IPS-20b (cell line): ENCODE results near the gene PON3.

Experiments
- H3K27ac ChIP-seq: one replicate; pipeline ENCODE4 v1.5.1; 2013; ENCODE audit warnings: low read length
- H3K27me3 ChIP-seq: 2 replicates; pipeline ENCODE4 v1.6.1; 2013; ENCODE audit warnings: mild to moderate bottlenecking, low read length, inconsistent platforms; ENCODE audit not compliant: insufficient read depth
- H3K36me3 ChIP-seq: 2 replicates; pipeline ENCODE4 v1.6.1; 2013; ENCODE audit warnings: low read depth, mild to moderate bottlenecking, inconsistent platforms, low read length, moderate library complexity; ENCODE audit not compliant: insufficient read depth
- H3K4me1 ChIP-seq: 2 replicates; pipeline ENCODE4 v1.6.1; 2013; ENCODE audit warnings: mild to moderate bottlenecking, control low read depth, inconsistent platforms, low read length, moderate library complexity; ENCODE audit not compliant: insufficient read depth
- H3K4me3 ChIP-seq: 2 replicates; pipeline ENCODE4 v1.5.1; 2013; ENCODE audit warnings: mild to moderate bottlenecking, low read length, inconsistent platforms
- H3K9ac ChIP-seq: 2 replicates; pipeline ENCODE4 v1.6.1; 2013; ENCODE audit warnings: low read depth, mild to moderate bottlenecking, inconsistent platforms, low read length, moderate library complexity
- H3K9me3 ChIP-seq: 2 replicates; pipeline ENCODE4 v1.6.1; 2013; ENCODE audit warnings: mild to moderate bottlenecking, low read depth, low read length, inconsistent platforms; ENCODE audit not compliant: insufficient read depth

PON3 gene

GRCh38 chr7:95335093-95335492, 61.1 kb downstream of the PON3 start:
- H3K27me3 ChIP-seq = no peaks in the 10 kb centered on the region
- peaks cover 10% of the 10 kb centered on the region; the same call in 1 of the 2 replicates for H3K4me1 ChIP-seq
- H3K4me3 ChIP-seq = no peak overlapping the region
- no peak overlapping the region for H3K27ac ChIP-seq
- no peak overlapping the region for H3K9ac ChIP-seq
- no peaks in the 10 kb centered on the region for H3K9me3 ChIP-seq
- H3K36me3 ChIP-seq = no peaks in the 10 kb centered on the region

- Histone ChIP-seq H3K9me3 (no peaks in the 10 kb centered on the region), H3K4me1 (peaks cover 10% of the 10 kb centered on the region; the same call in 1 of the 2 replicates), H3K27ac (no peak overlapping the region), H3K27me3 (no peaks in the 10 kb centered on the region), H3K36me3 (no peaks in the 10 kb centered on the region), H3K9ac (no peak overlapping the region), H3K4me3 (no peak overlapping the region)
Observed at GRCh38 chr7:95334447-95334846, 61.7 kb downstream of the PON3 start.

GRCh38 chr7:95330961-95331337, 65.2 kb downstream of the PON3 start:
- Histone ChIP-seq H3K9ac (no peak overlapping the region), H3K27ac (no peak overlapping the region), H3K27me3 (no peaks in the 10 kb centered on the region), H3K4me1 (peaks cover 10% of the 10 kb centered on the region; the same call in 1 of the 2 replicates), H3K9me3 (no peaks in the 10 kb centered on the region), H3K36me3 (no peaks in the 10 kb centered on the region), H3K4me3 (no peak overlapping the region)

GRCh38 chr7:95330204-95330960, 65.8 kb downstream of the PON3 start:
- Histone ChIP-seq H3K27ac (no peak overlapping the region), H3K4me3 (no peak overlapping the region), H3K36me3 (no peaks in the 10 kb centered on the region)

GRCh38 chr7:95327356-95327755, 68.8 kb downstream of the PON3 start:
- peaks cover 13% of the 10 kb centered on the region; the same call in 1 of the 2 replicates for H3K4me1 ChIP-seq
- peaks cover 25% of the 10 kb centered on the region for H3K27me3 ChIP-seq
- H3K36me3 ChIP-seq = no peaks in the 10 kb centered on the region
- H3K9me3 ChIP-seq = no peaks in the 10 kb centered on the region
- no peak overlapping the region for H3K9ac ChIP-seq
- no peak overlapping the region for H3K4me3 ChIP-seq
- no peak overlapping the region for H3K27ac ChIP-seq

More at GRCh38 chr7:95330204-95330960, 65.8 kb downstream of the PON3 start:
- H3K27me3 ChIP-seq = peaks cover 5% of the 10 kb centered on the region; the same call in 1 of the 2 replicates
- H3K4me1 ChIP-seq = peaks cover 10% of the 10 kb centered on the region; the same call in 1 of the 2 replicates
- H3K9ac ChIP-seq = no peak overlapping the region
- no peaks in the 10 kb centered on the region for H3K9me3 ChIP-seq

GRCh38 chr7:95324431-95324830, 71.7 kb downstream of the PON3 start, which contains the start of gene PON1:
PON1 (minus strand) TSS chr7:95324532; CDS start chr7:95324475, 57 bp downstream.
- peak within 1 kb of the TSS; percentile 61 for H3K4me3 ChIP-seq
- no peaks in the 10 kb centered on the region for H3K9me3 ChIP-seq
- peaks cover 3% of the 10 kb centered on the region; the same call in 1 of the 2 replicates for H3K4me1 ChIP-seq
- no peak within 1 kb of the TSS for H3K27ac ChIP-seq
- peak within 1 kb of the TSS; percentile 44; the same call in 1 of the 2 replicates for H3K9ac ChIP-seq
- no peaks in the 10 kb centered on the region for H3K36me3 ChIP-seq
- H3K27me3 ChIP-seq = peaks cover 25% of the 10 kb centered on the region

- no peaks in the 10 kb centered on the region for H3K36me3 ChIP-seq
- H3K9ac ChIP-seq = peak overlapping the region; percentile 44; the same call in 1 of the 2 replicates
- H3K27ac ChIP-seq = no peak overlapping the region
- H3K9me3 ChIP-seq = no peaks in the 10 kb centered on the region
- H3K27me3 ChIP-seq = peaks cover 25% of the 10 kb centered on the region
- peak overlapping the region; percentile 61; the same call in 1 of the 2 replicates for H3K4me3 ChIP-seq
- peaks cover 3% of the 10 kb centered on the region; the same call in 1 of the 2 replicates for H3K4me1 ChIP-seq
Observed at GRCh38 chr7:95323410-95324129, 72.6 kb downstream of the PON3 start.

- Histone ChIP-seq H3K36me3 (no peaks in the 10 kb centered on the region), H3K9me3 (no peaks in the 10 kb centered on the region), H3K9ac (no peak overlapping the region), H3K4me1 (peaks cover 3% of the 10 kb centered on the region; the same call in 1 of the 2 replicates), H3K27ac (no peak overlapping the region), H3K4me3 (no peak overlapping the region), H3K27me3 (peaks cover 25% of the 10 kb centered on the region)
Observed at GRCh38 chr7:95322854-95323253, 73.3 kb downstream of the PON3 start.

- Histone ChIP-seq H3K4me3 (no peak overlapping the region), H3K4me1 (peaks cover 3% of the 10 kb centered on the region; the same call in 1 of the 2 replicates), H3K36me3 (no peaks in the 10 kb centered on the region), H3K9ac (no peak overlapping the region), H3K27me3 (peaks cover 25% of the 10 kb centered on the region), H3K9me3 (no peaks in the 10 kb centered on the region), H3K27ac (no peak overlapping the region)
Observed at GRCh38 chr7:95322396-95322795, 73.8 kb downstream of the PON3 start.

- Histone ChIP-seq H3K27ac (no peak overlapping the region), H3K9ac (no peak overlapping the region), H3K4me3 (no peak overlapping the region), H3K9me3 (no peaks in the 10 kb centered on the region), H3K36me3 (no peaks in the 10 kb centered on the region), H3K4me1 (peaks cover 3% of the 10 kb centered on the region; the same call in 1 of the 2 replicates), H3K27me3 (peaks cover 25% of the 10 kb centered on the region)
Observed at GRCh38 chr7:95321720-95322119, 74.5 kb downstream of the PON3 start.

GRCh38 chr7:95320651-95321050, 75.5 kb downstream of the PON3 start:
- peaks cover 3% of the 10 kb centered on the region; the same call in 1 of the 2 replicates for H3K4me1 ChIP-seq

More at GRCh38 chr7:95320651-95321050, 75.5 kb downstream of the PON3 start:
- H3K27me3 ChIP-seq = peaks cover 23% of the 10 kb centered on the region
- no peak overlapping the region for H3K27ac ChIP-seq
- no peaks in the 10 kb centered on the region for H3K9me3 ChIP-seq
- no peak overlapping the region for H3K9ac ChIP-seq
- no peak overlapping the region for H3K4me3 ChIP-seq
- no peaks in the 10 kb centered on the region for H3K36me3 ChIP-seq
